HS-5 (cell line): ENCODE results near the gene GPR183.

Source experiments
- DNase-seq: peaks from one replicate; pipeline ENCODE4 v3.0.0-alpha.2; 2012; ENCODE audit warnings: low read depth

GPR183 gene

GRCh38 chr13:99294198-99294597 is 13.0 kb downstream of the GPR183 start:
- no peak for DNase-seq

- no peak for DNase-seq
These were observed 14.0 kb downstream of the GPR183 start for GRCh38 chr13:99293178-99293577.

- DNase-seq = no peak
These were observed 16.3 kb downstream of the GPR183 start for GRCh38 chr13:99290894-99291293.

- no peak for DNase-seq
These were observed 17.4 kb downstream of the GPR183 start for GRCh38 chr13:99289674-99290337.

GRCh38 chr13:99289271-99289670 is 17.9 kb downstream of the GPR183 start:
- no peak for DNase-seq

DNA sequence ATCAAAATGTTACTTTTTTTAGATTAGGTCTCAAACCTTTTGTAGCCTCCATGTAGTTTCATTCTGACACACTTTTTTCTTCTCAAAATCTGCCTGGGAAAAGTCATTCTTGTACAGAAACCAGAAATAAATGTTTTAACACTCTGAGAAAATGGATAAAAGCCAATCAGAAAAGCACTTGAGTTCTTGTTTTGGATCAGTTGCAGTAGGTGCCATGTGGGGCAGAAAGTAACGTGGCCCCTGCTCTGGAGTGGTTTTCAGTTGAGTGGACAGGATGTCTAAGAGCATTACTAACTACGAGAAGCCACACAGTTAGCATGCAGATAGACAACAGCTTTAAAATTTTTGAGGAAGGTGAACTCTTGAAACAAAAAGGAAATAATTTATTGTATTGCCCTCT is 19.1 kb downstream of the GPR183 start:
- DNase-seq = no peak

DNA sequence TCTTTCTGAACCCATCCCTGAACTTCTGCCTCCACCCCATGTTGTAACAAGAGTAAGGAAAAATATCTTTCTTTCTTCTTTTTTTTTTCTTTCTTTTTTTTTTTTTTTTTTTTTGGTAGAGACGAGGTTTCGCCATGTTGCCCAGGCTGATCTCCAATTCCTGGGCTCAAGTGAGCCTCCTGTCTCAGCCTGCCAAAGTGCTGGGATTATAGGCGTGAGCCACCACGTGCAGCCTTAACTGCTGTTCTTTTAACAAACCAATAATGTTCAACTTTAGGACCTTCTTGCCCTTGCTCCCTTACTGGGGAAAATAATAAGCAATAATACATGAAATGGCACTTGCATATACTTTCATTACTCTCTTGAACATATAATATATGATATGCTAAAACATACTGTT is 19.6 kb downstream of the GPR183 start:
- no peak for DNase-seq

DNA sequence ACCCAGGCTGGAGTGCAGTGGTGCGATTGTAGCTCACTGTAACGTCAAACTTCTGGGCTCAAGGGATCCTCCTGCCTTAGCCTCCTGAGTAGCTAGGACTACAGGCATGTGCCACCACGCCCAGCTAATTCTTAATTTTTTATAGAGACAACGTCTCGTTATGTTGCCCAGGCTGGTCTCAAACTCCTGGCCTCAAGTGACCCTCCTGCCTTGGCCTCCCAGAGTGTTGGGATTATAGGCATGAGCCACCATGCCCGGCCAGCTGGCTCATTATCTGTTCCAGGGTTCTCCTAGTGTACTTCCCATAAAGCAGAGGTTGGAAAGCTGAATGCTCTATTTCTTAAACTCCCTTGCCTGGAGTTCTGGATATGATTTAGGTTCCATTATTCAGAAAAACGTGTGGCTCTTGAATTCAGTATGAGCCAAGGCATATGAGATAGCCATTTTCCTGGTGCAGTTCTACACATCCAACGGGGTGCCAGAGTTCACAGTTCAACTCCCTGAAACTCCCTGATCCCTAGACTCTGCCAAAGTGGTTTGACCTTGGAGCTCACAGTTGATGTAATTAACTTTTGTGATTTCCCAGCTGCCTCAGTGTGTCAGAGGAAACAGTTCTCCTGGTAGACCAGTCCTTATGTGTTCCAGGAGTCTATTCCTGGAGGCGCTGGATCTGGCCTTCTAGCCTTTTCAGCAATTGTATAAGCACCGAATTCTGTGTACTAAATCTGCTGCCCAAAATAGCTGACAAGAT is 21.6 kb downstream of the GPR183 start:
- no peak for DNase-seq

GRCh38 chr13:99282264-99283231 is 24.7 kb downstream of the GPR183 start:
- DNase-seq = no peak

DNA sequence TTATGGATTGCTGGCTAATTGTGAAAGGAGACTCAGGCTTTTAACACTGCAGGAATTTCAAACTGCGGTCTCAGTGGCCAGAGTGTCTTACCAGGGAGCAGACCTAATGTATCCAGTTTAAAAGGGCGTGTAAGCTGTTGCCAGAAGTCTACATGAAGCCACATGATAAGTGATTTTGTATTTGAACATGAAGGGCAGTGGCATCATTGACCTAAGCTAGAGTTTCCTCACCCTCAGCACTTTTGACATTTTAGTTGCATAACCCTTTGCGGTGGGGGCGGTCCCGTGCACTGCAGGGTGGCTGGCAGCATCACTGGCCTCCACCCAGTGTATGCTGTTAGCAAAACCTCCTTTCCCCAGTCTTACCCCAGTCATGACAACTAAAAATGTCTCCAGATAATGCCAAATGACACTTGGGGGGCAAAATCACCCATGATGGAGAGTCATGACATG is 25.4 kb downstream of the GPR183 start:
- no peak for DNase-seq

DNA sequence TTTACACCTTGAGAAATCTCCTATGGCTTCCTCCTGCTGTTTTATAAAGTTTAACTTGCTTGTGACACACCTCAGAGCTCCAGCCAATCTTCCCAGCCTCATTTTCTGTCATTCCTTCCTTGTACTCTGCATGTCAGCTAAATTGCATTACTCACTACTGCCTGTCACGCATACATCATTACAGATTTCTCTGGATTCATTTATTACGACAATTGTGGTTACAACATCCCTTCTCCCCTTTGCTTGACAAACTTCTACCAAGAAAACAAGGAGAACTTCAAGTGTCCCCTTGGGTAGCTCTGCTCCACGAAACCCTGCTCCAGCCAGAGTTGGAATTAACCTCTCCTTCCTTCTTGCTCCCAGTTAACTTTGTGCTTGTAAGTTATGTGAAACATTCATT is 27.0 kb downstream of the GPR183 start:
- DNase-seq = no peak

DNA sequence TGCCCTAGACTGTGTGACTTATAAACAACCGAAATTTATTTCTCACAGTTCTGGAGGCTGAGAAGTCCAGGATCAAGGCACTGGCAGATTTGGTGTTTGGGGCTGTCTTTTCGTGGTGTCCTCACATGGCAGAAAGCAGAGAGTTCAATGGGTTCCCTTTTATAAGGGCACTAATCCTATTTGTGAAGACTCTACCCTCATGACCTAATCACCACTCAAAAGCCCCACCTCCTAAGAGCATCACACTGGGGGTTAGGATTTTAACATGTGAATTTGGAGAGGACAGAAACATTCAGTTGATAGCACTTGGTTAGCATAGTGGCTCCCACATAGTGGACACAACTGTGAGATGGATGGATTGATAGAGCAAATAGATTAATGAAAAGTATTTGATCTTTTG is 27.6 kb downstream of the GPR183 start:
- DNase-seq = no peak

DNA sequence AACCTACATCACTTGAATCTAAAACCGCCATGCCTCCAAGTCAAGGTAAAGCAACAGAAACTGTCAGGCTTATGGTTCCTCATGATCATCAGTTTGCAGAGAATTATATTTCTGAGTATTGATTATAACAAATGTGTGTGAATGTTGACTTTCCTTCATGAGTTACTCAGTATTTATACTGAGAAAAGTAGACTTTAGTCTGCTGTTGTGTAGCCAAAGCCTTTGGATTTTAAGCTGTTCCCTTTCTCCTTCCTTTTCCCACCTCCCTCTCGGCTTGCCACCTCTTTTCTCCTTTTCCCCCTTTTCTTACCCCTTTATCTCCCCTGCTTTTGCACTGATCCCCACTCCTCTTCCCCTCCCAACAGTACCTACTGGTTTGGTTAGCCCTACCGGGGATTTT is 28.4 kb downstream of the GPR183 start:
- no peak for DNase-seq

GRCh38 chr13:99278200-99278599 is 29.0 kb downstream of the GPR183 start:
- DNase-seq = no peak

DNA sequence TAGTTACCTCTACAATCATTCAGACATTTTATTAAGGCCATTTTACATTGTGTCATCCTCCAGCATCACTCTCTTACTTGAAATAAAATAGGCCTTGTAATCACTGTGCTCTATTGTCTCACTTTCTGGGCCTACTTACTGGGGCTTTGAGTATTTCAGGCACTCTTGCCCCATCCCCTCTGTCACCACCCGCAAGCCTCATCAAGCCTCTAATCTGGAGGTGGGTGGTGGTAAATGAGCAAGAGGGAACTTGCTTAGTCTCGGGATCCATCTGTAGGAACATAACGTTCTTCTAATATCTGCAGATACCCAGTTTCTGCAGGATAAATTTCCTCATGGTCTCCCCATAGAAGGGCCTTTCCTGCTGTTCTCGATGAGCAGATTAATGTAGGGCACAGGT is 29.6 kb downstream of the GPR183 start:
- DNase-seq = no peak

DNA sequence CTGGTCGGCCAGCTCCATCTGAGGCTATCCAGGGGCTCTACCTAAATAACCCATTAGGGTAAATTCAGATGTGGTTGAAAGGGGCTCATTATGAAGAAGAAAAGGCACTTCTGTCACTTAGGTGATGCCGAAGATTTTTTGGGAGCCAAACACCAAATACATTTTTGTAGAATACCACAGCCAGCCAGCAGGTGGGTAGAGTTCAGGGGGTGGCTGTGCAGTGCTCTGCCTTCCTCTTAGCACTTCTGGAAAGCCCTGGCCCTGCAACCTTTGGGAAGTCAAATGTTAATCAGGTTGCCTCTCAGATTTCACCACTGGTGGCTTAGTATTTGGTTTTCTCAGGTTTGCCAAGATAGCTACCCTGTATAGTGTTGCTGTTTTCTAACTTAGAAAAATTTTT is 30.5 kb downstream of the GPR183 start:
- DNase-seq = no peak

GRCh38 chr13:99275093-99275469 is 32.1 kb downstream of the GPR183 start:
- DNase-seq = no peak

DNA sequence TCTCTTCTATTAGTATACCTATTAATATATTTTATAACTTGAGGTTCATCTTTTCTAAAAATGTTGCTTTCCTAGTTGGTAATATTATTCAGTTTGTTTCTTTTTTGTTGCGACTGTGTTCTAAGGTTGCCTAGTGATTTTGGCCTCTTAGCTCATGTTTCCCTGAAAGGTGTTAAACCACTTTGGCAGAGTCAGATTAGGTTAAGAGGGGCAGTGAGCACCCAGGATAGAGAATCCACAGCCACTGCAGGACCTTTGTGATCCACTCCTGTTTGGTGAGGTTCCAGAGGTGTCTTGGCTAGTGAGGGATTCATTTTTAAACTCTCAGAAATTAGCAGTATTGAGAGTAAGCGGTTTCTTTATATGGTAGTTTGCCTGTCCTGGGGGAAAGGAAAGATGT is 34.1 kb downstream of the GPR183 start:
- DNase-seq = no peak

DNA sequence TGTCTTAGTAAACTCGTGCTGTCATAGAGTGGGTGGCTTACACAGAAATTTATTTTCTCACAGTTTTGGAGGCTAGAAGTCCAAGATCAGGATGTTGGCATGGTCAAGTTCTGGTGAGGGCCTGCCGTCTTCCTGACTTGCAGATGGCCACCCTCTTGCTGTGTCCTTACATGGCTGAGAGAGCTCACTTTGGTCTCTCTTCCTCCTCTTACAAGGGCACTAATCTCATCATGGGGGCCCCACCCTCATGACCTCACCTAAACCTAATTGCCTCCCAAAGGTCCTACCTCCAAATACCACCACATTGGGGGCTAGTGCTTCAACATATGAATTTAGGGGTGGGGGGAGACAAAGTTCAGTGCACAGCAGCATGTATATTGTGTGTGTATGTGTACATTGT is 34.7 kb downstream of the GPR183 start:
- DNase-seq = no peak

DNA sequence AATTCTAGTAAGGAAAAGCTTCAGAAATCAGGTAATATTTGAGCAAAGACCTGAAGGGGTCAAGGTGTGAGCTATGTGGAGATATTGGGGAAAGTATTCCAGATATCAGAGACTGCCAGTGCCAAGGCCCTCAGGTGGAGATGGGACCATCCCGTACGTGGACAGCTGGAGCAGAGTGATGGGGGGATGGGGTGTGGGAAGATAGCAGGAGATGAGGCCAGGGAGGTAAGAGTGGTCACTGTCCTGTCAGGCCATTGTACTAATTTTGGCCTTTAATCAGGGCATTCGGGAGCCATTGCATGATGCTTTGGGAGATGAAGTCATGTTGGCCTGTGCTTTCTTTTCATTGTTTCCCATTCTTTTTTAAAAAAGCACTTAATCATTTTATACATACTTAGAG is 36.0 kb downstream of the GPR183 start:
- no peak for DNase-seq

DNA sequence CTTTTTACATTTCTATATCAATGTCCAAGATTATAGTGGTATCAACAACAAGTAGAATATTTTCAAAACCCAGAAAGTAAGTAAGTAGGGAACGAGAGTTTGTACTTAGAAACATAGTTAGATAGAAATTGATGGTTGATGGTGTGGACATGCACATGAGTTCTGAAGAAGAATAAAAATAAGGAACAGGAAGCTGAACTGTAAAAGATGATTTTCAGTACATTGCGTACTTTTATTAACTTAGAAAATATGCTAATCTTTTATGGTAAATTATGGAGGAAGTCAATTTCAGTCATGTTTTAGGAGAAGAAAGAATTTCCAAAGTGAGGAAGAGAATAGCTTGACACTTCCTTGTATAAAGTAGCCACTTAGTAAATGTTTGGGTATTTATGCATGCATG is 36.7 kb downstream of the GPR183 start:
- no peak for DNase-seq

- no peak for DNase-seq
These were observed 37.5 kb downstream of the GPR183 start for GRCh38 chr13:99269627-99270241.
